GM19455 (cell line): ENCODE results near the gene KLK2.

Source experiments
- ATAC-seq: cut with Tn5 transposase; IDR thresholded peaks from one replicate; pipeline ENCODE4 v1.9.1; 2021; ENCODE audit not compliant: unreplicated experiment

Gene KLK2

DNA sequence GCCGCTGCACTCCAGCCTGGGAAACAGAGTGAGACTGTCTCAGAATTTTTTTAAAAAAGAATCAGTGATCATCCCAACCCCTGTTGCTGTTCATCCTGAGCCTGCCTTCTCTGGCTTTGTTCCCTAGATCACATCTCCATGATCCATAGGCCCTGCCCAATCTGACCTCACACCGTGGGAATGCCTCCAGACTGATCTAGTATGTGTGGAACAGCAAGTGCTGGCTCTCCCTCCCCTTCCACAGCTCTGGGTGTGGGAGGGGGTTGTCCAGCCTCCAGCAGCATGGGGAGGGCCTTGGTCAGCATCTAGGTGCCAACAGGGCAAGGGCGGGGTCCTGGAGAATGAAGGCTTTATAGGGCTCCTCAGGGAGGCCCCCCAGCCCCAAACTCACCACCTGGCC lies at the start of gene KLK2:
Gene KLK2 (plus strand): TSS at position 384 of the 400 bp plus-strand sequence. CDS start 35 bp downstream, outside the sequence.
- no peak for ATAC-seq

DNA sequence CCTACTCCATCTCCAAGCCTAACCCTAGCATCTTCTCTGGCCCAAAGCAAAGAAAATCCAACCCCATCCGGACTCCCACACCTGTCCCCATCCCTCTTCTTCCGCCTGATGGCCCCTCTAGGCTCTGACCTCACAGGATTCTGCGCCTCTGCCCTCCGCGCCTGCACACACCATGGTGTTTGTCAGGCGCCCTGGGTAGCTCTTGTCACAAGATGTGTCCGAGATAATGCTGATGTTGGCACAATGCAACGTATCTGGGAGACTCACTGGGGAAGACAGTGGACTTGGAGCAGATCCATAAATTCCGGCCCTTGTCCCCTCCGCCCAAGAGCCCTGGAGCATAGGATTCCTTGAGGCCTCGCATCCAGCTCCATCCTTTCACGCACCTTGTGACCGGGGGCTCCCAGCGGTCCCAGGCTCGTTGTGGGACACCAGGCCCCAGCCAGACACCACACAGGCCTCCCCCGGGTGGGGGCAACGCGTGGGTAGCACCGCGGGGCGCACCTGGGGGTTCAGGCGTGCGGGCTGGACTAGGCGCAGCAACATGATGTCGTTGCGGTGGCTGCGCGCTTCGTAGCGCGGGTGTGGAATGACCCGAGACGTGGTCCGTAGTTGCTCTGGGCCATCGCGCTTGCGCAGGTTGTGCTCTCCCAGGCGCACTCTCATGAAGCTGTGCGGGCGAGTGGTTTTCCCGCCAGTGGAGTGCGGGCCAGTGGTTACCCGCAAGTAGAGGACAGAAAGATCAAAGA lies 46.6 kb upstream of the KLK2 start:
- ATAC-seq, result no peak

DNA sequence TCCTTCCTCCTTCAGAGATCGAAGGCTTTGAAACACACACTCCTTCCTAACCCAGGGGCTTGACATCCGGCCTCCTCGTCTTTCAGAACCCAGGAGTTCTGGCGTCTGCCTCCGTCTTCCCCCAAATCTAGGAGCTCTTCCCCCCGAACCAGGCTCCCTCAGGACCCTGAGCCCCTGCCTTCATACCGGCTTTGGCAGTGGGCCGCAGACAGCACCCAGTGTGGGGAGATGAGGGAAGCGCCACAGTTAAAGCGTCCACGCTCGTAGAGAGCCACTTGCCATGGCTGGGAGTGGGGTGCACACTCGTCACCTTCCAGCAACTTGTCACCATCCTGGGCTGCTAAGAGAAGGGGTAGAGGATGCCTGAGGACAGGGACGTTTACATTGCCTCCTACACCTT lies 45.8 kb upstream of the KLK2 start:
- ATAC-seq, result no peak

DNA sequence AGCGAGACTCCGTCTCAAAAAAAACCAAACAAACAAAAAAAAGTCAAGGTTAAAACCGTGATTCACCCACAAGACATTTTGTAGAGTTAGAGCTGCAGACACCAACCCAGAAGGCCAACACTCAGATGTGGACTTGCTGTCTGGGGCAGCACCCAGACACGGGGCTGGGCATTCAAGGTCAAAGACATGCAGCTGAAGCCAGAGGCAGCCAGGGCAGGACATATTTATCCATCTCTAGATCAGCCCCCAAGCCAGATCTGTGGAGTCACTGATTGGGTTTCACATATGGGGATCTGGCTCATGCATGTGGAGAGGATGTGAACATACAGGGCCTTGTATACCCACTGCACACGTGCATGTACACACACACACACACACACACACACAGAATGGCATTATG lies 43.4 kb upstream of the KLK2 start:
- no peak for ATAC-seq

DNA sequence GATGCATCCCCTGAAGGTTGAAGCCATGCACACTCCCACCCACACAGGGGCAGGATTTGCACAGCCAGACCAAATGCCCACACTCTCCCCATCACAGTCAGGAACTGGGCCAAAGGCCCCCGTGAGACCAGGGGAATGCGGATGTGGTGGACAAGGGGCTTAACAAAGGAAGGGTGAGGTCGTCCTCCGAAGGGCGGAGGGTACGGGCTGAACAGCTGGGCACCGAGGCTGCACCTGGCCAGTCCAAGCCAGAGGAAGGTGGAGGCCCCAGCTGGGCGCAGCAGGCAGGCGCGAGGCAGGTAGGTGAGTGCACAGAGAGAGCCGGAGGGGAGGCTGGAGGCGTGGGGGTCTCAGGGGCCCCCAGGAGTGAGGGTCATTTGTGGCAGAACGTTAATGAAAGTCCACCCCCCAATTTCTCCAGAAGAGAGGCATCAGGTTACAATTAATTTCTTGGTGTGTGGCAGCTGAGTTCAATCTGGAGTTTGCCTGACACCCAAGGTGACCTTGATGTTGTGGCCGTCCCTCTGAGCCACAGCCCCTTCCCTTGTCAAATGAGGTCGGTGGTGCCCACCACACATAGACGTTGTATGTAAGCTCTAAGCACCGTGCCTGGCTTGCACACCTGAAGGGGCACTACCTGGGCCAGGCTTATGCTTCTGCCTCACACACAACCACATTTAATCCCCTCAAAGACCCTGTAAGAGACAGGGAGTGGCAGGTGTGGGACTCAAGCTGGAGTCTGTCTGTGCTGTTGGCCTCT lies 42.8 kb upstream of the KLK2 start:
- no peak for ATAC-seq

DNA sequence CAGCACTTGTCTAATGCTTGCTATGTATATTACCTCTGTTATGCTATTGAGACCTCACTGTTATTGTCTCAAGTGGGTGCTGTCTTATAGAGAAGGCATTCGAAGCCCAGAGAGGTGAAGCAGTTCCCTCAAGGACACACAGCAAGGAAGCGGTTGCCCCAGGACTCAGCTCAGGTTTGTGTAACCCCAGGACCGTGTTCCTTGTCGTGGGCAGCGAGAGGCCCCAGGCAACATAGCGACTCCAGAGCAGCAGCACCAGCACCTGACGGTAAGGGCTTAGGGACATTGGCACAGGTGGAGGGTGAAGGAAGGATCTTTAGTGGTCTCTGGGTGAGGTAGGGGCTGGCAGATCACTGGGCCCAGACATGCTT lies 42.2 kb upstream of the KLK2 start:
- ATAC-seq, result no peak

DNA sequence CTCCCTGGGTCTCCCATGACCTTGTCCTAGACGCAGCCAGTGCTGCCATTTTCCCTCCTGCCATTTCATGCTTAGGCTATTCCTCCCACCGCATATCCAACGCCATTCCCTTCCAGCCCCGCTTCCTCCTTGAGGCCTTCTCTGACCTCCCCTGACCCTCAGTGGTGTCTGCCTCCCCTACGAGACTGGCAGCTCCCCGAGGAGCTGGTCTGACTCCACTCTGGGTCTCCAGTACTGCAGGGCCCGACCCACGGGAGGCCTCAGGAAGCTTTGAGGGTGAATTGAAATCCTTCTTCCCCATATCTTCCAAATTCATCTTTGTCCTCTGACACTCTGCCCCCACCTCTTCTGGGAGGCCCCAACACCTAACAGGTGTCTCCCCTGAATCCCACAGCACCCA lies 40.6 kb upstream of the KLK2 start:
- no peak for ATAC-seq

DNA sequence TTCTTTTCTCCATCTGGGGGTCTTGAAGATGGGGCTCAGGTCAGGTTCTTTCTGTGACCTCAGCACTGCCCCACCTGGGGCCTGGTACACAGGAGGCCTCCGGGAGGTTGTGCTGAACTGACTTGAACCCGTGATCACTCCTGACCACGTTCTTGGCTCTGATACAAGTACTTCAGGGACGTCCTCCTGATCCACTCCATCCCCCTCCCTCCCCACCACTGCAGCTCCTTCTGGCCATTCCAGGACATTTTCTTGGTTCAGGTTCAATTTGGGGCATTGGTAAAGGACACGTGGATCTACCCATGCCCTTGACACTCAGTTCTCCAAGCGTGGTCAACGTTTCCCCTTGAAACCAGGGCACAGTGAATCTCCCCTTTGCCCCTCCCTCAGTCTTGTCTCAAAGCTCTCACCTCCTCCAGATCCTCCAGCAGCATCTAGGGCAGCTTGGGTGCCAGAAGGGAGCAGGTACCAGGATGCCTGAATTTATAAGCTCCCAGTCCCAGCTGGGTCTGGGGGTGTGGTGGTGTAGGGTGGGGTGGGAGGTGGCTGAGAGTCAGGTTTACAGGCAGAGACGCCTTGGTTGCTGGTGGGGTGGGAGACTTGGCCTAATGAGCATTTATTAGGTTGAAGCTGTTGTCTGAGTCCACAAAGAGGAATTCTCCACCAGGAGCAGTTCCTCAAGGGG lies 40.0 kb upstream of the KLK2 start, which contains the start of gene KLK15:
Gene KLK15 (minus strand): TSS at position 458 of the 685 bp plus-strand sequence. CDS start 2,082 bp downstream, outside the sequence.
- ATAC-seq, result no peak

DNA sequence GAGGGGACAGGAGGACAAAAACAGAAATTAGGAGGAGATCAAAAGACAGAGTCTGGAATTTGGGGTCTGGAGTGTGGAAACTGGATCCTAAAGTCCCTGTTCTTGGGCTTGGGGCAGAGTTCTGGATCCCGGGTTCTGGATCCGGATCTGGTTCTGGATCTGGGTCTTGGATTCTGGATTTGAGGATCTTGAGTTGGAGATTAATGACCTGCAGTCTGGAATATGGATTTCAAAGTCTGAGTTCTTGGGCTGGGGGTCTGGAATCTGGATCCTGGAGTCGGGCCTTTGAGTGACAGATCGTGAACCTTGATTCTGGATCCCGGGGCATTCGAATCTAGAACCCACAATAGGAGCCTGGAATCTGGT lies 39.5 kb upstream of the KLK2 start:
- ATAC-seq, result no peak

DNA sequence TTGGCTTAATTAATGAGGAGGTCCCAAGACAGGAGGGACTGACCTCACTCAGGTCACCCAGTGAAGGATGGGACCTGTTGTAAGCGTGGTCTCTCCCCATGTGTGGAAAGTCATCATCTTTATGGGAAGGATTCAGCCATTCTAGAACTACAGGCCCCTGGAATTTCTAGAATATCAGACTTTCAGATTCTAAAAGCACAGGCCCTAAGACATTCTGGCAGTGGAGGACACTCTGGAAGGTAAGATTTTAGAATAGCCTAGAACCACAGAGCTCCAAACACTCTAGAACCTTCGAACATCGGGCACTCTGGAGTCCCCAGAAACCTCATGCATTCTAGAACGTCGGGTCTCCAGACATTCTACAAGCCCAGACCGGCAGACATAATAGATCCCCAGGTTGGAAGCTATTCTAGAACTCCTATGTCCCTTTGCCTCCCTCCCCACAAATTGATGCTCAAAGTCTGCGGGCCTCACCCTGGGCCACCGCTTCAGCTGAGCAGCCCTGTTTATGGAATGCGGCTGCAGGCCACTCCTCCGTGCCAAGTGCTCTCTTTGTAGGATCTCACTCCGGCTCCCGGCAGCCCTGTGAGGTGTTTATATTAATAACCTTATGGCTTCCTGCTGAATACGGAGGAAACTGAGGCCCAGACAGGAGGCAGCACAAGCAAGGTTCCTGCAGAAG lies 38.0 kb upstream of the KLK2 start:
- no peak for ATAC-seq

DNA sequence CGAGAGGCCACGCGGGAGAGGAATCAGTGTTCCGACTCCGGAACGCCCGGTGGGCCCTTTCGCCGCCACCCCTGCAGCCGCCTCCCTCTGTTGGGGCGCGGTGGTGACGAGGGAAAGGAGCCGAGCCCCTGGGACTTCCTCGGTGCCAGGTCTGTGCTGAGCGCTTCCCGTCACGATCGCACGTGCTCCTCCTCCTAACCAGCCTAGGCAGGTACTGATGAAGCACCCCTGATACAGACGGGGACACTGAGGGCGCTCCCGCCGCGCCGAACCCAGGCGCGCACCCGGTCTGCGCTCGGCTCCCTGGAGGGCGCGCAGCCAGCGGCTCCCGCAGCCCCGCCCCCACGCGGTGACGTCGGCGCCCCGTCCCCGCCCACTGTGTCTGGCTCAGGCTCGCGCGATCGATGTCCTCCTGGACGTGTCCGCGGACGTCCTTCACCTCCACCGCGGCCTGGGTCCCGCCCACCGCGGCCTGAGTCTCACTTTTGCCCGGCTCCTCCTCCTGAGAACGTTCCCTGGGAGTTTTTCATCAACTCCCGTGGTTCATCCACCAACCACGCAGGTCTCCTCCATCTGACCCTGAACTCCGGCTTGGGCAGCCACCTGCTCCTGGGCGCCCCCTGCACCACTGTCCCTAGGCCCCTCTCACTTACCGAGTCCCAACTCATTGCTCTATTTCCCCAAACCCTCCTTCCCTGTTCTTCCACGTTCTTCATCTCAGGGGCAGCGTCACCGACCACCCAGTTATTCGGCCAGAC lies 37.3 kb upstream of the KLK2 start:
- peak; percentile 63 for ATAC-seq

DNA sequence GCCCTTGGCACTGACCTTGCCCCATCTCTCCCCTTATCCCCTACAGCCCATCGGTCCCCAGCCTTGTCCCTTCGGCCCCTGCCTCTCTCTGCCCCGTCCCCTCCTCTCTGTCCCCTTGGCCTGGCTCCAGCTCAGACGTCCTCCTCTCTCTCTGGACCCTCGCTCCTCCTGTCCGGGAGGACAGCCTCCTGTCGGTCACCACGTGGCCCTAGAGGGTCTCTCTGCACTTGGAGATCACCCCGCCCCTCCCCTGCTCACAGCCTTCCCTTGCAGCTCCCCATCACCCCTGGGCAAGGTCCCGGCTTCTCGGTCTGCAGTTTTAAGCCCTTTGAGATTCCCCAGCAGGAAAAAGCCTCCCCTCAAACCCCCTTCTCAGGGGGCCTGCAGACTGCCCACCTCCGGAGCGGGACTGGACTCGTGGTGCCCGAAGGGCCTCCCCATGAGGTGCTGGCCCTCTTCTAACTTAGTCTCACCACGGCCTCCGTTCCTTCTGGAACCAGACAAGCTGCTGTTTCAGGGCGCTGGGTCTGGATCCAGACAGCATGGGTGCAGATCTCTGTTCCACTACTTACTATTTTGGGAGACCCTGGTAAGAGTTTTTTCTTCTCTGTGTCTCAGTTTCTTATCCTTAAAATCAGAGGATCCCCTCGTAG lies 36.6 kb upstream of the KLK2 start:
- no peak for ATAC-seq

DNA sequence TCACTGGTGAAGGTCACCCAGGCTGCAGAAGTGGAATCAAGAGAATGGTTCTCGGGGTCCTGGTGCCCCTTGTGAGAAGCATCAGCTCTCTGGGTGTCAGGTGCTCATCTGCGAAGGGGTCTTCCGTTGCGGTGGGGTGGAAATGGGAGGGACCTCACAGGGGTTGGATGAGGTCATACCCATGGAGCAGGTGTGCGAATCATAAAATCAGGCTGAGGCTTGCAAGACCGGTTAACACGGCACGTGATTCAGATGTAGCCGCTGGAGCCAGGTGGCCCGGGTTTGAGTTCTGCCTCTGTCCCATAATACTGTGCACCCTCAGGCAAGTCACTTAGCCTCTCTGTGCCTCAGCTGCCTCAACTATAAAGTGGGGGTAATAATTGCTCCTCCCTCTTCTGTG lies 35.9 kb upstream of the KLK2 start:
- no peak for ATAC-seq

DNA sequence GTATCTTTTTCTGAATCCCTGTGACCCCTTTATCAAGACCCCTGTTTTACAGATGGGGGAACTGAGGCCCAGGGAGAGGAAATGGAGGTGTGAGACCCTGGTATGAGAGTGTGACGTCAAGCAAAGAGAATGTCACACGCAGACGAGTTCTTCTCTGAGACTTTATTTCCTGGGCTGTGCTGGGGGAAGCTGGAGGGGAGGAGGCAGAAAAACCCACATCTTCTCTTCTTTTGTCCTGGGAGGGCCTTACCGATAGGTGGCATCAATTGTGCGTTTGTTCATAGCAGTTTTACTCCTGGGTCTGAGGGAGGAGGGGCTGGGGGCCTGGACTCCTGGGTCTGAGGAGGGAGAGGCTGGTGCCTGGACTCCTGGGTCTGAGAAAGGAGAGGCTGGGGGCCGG lies 35.0 kb upstream of the KLK2 start:
- no peak for ATAC-seq

DNA sequence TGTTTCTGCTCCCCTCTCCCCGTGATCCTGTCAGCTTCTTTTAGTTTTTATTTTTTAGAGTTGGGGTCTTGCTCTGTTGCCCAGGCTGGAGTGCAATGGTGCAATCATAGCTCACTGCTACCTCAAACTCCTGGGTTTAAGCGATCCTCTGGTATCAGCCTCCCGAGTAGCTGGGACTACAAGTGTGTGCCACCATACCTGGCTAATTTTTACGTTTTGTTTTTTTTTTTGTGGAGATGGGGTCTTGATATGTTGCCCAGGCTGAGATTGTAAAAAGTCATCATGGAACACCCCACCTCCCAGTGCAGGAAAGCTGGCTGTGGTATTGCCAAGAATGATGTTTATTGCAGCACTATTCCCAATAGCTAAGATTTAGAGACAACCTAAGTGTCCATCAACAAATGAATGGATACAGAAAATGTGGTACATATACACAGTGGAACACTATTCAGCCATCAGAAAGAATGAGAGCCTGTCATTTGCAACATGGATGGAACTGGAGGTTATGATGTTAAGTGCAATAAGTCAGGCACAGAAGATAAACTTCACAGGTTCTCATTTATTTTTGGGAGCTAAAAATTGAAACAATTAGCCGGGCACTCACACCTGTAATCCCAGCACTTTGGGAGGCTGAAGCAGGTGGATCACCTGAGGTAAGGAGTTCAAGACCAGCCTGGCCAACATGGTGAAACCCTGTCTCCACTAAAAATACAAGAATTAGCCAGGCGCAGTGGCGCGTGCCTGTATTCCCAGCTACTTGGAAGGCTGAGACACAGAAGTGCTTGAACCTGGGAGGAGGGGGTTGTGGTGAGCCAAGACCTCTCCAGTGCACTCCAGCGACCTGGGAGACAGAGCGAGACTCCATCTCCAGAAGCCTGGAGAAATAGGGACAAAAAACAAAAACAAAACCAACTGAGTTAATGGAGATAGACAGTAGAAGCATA lies 33.3 kb upstream of the KLK2 start:
- no peak for ATAC-seq

DNA sequence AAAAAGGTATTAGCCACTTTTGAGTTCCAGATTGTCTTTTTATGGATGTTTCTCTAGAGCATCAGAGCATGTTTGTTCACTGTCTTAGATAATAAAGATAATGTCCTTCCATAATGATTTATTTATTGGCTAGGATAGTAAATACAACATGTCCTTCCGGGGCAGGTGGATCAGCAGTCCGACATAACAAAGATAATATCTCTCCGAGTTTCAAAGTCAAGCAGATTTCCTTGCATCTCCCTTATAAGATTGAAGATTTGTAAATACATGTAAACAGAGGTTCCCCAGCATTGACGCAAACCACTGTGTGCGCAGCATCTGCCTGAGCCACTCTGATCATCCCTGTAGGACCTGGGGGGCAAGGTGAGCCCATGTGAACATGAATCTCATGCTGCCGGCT lies 31.1 kb upstream of the KLK2 start:
- ATAC-seq, result no peak

DNA sequence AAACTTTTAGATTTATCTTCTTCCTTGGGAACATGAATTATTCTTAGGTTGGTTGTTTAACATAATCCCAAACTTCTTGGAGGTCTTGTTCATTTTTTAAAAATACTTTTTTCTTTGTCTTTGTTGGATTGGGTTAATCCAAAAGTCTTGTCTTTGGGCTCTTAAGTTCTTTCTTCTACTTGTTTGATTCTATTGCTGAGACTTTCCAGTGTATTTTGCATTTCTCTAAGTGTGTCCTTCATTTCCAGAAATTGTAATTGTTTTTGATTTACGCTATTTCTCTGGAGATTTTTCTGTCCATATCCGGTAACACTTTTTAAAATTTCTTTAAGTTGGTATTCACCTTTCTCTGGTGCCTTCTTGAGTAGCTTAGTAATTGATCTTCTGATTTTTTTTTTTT lies 30.0 kb upstream of the KLK2 start:
- ATAC-seq, result no peak

DNA sequence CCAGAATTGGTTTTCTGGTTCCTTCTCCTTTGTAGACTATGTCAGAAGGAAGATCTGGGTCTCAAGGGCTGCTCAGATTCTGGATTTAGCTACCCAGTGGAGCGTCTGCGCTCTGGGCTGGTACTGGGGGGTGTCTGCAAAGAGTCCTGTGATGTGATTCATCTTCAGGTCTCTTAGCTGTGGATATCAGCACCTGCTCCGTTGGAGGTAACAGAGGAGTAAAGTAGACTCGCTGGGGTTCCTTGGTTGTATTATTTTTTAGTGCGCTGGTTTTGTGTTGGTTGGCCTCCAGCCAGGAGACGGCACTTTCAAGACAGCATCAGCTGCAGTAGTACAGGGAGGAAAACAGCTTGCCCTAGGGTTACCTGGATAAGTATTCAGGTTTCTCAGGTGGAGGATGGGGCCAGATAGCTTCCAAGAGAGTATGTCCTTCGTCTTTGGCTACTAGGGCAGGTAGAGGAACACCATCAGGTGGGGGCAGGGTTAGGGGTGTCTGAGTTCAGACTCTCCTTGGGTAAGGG lies 29.5 kb upstream of the KLK2 start:
- ATAC-seq, result no peak
